Amniotic epithelial cell (primary cell): ENCODE measurements around the gene AKIRIN1.
"Not testable (repeated sequence)": the region's sequence is repeated elsewhere in the genome, so short reads cannot be mapped to it uniquely, and the experiment has no call there.

Source experiments
- DNase-seq: peaks from one replicate; pipeline ENCODE4 v3.0.0-alpha.2; 2010; ENCODE audit warnings: low read depth

AKIRIN1 gene, protein sequence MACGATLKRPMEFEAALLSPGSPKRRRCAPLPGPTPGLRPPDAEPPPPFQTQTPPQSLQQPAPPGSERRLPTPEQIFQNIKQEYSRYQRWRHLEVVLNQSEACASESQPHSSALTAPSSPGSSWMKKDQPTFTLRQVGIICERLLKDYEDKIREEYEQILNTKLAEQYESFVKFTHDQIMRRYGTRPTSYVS

DNA sequence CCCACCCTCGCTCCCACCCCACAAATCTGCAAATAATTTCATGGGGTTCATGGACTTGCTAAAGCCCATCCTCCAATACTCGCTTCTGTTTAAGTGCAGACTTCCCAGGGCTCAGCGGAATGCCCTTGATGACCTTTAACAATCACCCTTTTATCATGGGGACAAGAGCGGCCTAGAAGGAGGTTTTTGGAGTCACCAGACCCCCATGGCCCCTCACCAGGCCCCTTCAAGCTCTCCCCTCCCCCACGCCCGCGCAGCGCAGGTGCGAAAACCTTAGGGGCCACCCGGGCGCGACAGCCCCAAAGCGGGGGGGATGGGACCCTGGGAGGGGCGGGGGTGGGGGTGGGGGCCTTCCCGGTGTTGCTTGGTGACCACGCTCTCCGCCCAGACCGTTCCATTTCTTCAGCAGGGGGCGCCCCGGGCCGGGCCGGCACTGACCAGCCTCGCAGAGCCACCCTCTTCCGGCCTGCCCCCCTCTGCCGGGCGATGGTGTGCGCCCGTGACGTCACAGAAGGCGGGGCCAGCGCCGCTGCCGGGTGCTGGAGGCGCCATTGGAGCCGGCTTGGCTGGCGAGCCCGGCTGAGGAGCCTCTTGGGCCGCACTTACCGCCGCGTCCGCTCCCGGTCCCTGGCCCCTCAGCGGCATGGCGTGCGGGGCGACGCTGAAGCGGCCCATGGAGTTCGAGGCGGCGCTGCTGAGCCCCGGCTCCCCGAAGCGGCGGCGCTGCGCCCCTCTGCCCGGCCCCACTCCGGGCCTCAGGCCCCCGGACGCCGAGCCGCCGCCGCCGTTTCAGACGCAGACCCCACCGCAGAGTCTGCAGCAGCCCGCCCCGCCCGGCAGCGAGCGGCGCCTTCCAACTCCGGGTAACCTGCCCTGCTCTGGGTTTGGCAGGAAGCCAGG lies at the start of gene AKIRIN1:
Gene AKIRIN1, plus strand, starts transcription at position 539 of the 900 bp plus-strand sequence. Its CDS starts 105 bp downstream, at position 644.
- peak; percentile 94 for DNase-seq

DNA sequence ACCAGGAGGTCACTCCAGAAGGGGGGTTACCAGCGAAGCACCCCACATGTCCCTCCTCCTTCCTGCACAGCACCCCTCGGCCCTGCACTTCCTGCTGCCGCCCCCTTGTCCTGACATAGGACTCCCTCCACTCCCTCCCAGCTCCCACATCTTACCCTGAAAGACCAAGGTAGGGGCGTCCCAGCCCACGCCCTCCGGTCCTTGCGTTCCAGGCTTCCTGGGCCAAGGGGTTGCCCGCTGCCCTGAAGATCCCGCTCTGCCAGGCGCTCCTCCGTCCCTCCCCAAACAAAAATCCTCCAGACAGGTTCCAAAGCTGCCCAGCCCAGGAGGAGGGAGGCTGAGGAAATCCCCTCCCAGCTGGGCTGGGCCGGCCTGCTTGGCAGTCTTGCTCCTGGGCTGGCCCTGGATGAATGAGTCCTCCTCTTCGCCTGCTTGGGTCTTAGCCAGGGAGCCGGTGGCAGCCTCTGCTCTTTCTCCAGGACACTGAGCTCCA lies 49.5 kb upstream of the AKIRIN1 start, which contains the start of gene RHBDL2:
Gene RHBDL2, minus strand, starts transcription at position 304 of the 493 bp plus-strand sequence. CDS start 22,618 bp downstream, outside the sequence.
- DNase-seq, result no peak

DNA sequence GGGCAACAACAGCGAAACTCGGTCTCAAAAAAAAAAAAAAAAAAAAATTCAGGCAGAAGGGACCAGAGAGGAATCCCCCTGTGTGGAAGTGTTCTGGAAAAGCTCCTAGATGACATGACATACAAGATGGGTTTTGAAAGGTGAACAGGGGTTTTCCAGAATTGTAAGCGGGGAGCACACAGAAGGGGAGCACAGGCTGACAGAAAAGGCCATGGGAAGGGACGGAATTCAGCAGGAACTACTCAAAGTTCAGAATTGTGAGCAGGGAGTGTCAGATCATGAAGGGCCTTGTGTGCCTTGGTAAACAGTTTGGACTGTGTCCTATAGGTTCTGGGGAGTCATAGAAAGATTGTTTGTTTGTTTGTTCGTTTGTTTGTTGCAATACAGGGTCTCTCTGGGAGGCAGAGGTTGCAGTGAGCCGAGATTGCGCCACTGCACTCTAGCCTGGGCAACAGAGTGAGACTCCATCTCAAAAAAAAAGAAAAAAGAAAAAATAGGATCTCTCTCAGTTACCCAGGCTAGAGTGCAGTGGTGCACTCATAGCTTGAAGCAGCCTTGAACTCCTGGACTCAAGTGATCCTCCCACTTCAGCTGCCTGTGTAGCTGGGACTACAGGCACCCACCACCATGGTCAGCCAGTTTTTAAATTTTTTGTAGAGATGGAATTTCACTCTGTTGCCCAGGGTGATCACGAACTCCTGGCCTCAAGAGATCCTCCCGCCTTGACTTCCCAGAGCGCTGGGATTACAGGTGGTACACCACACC lies 48.2 kb upstream of the AKIRIN1 start:
- DNase-seq, result no peak

DNA sequence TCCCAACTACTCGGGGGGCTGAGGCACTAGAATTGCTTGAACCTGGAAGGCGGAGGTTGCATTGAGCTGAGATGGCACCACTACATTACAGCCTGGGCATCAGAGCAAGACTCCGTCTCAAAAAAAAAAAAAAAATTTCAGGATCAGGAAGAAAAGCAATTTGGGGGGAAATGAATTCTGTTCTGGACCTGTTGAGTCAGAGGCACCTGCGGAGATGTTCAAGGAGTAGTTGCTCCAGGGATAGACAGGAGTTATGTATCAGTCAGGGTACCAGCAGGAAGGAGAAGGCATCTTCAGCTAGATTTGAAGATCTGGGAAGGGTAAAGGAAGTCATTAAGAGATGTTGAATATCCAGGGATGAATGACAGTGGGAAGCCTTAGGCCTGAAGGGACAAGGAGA lies 46.5 kb upstream of the AKIRIN1 start:
- no peak for DNase-seq

DNA sequence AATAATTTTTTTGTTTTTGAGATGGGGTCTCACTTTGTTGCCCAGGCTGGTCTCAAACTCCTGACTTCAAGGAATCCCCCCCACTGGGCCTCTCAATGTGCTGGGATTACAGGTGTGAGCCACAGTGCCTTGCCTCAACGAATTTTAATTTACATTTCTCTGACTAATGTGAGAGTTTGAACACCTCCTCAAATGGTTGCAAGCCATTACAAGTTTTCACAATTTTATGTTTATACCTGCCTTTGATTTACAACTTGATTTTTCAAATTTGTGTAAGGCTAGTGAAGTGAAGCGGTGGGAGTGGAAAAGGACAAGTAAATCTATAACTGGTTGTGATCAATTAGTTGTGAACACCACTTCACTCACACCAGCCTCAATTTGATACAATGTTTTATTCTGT lies 40.5 kb upstream of the AKIRIN1 start:
- DNase-seq, result no peak

DNA sequence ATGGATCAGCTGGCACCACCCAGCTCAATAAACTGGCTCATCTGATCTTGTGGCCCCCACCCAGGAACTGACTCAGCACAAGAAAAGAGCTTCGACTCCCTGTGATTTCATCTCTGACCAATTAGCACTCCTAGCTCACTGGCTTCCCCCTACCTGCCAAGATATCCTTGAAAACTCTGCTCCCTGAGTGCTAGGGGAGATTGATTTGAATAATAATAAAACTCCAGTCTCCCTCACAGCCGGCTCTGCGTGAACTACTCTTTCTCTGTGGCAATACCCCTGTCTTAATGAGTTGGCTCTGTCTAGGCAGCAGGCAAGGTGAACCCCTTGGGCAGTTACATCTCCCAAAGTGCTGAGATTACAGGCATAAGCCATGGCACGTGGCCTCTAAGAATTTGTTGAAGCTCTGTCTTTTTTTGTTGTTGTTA lies 37.6 kb upstream of the AKIRIN1 start:
- DNase-seq, result no peak

DNA sequence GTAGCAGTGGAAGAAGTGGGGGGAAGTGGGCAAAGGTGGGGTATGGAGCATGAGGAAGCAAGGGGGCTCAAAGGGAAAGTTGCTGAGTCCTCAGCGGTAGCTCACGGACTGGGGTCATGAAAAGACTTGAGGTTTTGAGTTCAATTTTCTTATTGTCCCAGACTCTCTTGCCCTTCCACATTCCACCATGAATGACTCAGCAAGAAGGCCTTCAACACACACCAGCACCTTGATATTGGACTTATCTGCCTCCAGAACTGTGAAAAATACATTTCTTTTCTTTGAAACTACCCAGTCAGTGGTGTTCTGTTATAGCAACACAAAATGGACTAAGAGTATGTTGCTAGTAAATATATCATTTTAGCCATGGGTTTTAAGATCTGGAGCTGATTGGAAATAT lies 32.1 kb upstream of the AKIRIN1 start:
- DNase-seq, result peak; percentile 59

DNA sequence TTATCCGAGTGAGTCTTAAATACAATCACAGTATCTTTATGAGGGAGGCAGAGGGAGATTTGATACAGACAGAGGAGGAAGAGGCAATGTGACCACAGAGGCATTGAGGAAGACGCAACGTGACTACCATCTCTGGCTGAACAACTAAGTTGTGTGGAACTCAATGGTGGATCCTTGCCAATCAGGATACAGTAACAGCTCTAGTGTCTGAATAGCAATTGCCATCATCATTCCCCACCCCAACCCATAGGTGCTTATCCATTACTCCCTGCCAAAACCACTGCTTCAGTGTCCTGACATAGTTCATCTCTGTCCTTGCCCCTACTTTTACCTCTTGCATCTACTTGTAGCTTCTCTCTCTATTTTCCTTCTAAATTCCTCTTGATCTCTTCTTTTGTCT lies 29.0 kb upstream of the AKIRIN1 start:
- peak; percentile 43 for DNase-seq

DNA sequence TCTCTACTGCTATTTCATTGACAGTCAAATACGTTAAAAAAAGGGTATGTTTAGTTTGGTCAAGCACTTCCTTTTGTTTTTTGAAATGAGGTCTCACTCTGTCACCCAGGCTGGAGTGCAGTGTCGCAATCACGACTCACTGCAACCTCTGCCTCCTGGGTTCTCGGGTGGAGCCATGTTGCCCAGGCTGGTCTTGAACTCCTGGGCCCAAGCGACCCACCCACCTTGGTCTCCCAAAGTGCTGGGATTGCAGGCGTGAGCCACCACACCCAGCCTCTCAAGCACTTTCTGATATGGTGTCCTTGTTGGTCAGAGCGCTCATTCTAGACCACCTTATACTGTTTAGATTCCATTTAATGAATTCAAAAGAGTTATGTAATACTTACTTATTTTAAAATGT lies 28.5 kb upstream of the AKIRIN1 start:
- DNase-seq, result peak; percentile 31

DNA sequence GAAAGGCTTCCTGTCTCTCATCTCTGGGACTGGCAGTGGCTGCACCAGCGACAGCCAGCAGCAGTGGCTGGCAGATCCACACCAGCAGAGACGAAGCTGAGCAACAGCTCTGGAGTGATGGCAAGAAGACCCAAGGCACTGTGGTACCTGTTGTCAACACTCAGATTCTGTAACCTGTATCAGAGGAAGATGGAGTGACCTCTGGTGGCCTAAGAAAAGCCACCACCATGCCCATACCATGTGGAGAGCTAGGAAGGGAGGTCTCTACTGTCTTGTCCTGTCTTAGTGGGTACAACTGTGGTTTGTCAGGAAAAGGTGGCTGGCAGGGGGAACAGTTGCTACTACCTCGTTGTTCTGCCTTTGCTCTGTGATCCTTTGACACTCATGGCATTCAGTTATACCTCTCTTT lies 26.9 kb upstream of the AKIRIN1 start:
- DNase-seq, result no peak

DNA sequence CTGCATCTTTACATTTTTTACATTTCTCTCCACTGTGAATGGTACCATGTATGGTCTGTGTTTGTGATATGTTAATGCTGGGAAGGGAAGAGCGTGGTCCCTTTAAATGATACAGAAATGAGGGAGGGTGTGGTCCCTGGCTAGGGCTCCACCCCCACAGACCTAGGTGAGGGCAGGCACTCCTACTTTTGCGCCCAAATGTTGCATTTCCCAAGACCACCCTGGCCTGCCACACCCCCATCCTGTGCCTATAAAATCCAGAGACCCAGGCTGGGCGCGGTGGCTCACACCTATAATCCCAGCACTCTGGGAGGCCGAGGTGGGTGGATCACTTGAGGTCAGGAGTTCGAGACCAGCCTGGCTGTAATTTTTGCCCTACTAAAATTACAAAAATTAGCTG lies 17.9 kb upstream of the AKIRIN1 start:
- DNase-seq, result not testable (repeated sequence)

DNA sequence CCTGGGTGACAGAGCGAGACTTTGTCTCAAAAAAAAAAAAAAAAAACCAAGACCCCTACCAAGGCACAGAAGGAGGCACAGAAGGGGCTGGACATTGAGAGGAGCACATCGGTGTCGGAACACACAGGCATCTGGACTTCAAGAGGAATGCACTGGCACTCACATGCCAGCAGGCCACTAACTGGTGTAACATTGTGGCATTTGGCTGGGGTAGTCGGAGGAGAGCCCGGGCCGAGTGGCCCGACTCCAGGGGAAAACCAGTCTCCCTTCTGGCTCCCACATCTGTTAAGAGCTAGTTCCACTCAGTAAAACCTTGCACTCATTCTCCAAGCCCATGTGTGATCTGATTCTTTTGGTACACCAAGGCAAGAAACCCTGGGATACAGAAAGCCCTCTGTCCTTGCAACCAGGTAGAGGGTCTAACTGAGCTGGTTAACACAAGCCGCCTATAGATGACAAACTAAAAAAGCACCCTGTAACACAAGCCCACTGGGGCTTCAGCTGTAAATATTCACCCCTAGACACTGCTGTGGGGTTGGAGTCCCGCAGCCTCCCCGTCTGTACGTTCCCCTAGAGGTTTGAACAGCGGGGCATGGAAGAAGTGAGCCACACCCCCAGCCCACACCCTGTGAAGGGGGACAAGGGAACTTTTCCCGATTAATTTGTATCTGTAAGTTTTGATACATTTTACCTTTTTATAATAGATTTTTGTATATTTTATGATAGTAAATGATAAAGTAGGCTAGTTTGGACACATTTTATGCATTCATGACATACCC lies 17.2 kb upstream of the AKIRIN1 start:
- no peak for DNase-seq

DNA sequence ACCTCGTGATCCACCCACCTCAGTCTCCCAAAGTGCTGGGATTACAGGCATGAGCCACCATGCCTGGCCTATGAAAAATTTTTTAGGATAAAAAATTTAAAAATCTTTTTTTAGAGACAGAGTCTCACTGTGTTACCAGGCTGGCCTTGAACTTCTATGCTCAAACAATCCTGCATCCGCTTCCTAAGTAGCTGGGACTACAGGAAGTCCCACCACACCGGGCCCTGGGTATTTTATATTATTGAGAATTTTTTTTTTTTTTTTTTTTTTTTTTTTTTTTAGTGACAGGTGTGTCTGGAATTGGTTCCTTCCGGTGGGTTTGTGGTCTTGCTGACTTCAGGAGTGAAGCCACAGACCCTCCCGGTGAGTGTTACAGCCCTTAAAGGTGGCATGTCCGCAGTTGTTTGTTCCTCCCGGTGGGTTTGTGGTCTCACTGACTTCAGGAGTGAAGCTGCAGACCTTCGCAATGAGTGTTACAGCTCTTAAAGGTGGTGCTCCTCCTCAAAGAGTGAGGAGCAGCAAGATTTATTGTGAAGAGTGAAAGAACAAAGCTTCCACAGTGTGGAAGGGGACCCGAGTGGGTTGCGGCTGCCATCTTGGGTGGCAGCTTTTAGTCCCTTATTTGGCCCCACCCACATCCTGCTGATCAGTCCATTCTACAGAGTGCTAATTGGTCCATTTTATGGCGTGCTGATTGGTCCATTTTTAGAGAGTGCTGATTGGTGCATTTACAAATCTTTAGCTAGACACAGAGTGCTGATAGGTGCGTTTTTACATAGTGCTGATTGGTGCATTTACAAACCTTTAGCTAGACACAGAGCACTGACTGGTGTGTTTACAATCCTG lies 13.5 kb upstream of the AKIRIN1 start:
- DNase-seq, result not testable (repeated sequence)

DNA sequence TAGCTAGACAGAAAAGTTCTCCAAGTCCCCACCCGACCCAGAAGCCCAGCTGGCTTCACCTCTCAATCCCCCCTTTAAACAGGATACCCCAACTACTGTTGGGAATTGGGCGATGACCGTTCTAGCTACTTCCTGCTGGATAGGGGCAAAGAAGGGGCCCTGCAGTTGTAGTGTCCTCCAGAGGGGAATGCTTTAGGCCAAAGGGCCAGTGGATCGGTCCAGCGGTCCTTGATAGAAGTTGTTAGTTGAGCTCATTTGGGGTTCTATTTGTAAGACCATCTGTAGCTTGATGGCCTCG lies 12.9 kb upstream of the AKIRIN1 start:
- not testable (repeated sequence) for DNase-seq

DNA sequence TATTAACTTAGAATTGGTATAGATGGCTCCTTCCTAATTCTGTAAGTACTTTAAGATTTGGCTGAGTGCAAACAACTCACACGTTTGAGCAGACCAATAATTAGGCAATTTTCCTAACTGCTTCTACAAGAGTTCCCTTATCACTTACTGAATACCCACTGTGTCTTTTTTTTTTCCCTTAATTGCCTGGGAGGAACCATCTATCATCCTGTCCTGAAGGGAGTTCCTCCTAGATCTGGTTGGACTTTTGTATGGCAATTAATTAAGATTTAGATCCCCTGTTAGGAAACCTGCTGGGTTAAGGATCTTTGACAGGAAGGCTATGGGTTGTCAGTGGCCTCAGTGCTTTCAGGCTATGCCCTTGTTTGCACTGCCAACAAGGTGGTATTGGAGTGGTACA lies 11.7 kb upstream of the AKIRIN1 start:
- not testable (repeated sequence) for DNase-seq

DNA sequence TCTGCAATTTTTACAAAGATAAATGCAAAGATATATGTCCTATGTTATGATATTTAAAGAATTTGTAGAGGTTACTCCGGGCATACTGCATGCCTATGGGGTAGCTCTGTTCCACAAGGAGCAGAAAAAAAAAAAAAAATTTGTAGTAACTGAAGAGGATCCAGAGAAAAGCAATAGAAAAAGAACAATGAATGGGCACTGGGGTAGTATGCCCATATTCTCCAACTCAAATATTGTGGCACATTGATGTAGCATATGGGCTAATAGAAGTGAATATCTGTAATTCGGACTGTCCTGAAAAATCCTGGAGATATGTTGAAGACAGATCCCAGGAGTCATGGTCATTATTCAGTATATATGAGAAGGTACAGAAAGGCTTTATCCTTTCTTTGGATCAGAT lies 1.1 kb upstream of the AKIRIN1 start:
- no peak for DNase-seq

DNA sequence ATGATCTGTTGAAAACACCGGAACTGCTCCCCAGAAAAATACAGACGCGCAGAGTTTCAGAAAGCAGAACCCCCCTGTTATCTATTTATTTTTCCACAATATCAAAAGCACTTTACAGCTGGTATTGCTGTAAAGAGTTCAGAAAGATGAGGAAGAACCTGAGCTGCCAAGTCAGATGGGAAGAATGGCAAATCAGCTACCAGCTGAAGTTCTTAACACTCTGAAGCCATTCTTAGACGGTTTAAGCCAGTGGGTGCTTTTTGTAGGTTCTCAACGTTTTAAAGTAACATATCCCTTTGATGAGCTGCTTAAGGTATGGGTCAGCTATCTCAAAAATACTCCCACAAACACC lies 714 bp upstream of the AKIRIN1 start:
- peak; percentile 34 for DNase-seq

DNA sequence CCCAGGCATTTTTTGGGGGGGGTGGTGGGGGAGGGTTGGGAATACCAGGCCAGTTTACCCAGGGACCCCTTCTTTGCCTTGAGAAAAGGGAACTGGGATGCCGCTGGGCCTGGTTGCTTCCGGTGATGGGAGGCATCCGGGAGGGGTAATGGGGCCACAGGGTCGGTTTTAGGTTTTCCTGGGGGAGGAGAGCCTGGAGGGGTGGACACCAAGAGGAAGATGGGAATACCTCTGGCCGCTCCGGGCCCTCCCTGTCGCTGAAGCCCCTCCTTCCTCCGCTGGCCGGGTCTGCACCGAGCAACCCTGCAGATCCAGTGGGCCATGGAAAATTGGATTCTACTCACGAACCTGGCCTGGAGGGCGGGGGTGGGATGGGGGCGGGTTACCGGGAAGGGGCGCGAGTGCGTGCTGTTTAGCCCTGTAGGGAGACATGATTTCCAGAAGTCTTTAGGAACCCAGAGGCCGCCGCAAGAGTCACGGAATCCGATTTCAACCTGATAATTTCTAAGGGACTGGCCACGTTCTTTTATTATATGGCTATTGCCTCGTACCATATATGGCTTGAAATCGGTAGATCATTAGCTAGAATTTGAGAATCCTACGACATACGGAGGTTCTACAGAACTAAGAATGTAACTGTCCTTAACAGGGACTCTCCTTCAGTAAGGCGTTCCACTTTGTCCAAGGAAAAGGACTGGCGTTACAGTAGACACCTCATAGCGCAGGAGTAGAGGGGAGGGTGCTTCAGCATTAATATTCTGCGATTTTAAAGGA lies 749 bp downstream of the AKIRIN1 start:
- no peak for DNase-seq

DNA sequence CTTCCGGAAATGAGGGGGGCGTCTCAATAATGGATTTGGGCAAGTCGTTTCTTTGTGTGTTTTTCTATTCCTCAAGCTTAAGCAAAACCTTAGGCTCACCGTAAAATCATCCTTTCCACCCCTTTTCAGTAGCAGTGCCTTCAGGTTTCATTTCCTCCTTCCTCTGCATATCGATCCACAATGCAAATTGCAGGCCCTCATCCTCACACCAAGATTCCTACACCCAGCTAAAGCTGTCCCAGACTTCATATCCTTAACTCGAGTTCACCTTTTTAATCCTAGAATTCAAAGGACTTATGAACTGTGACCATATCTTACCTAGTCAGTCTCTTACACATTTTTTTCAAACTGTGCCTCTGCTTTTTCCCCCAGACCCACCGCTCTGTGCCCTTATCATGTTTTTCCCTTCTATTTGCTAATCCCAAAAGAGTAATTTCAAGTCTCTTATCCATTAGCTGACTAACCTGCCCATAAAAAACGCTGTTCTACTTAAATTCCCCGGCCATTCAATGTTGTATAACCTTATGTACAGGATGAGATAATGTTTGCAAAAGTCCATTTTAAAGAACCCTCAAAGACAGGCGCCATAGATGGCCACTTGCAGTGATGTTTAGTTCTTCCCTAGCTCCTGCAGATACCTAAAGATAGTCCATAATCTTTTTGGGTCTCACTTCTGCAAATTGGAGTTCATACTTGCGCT lies 1.5 kb downstream of the AKIRIN1 start:
- DNase-seq, result no peak

DNA sequence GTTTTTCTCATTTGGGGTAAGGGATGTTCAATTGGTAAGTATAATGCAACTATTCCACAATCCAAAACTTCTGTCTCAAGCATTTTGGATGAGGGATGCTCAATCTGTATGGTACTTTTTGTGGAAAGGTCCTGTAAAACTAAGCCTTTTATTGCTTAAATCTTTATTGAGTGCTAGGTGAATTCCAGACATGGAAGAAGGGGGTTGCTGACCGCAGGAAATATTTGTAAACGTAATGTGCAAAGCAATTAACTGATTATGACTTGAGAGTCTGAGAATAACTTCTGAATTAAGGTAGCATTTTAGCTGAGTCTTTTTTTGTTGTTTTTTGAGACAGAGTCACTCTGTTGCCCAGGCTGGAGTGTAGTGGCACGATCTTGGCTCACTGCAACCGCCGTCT lies 3.1 kb downstream of the AKIRIN1 start:
- DNase-seq, result no peak
